ENCODE measurements around the gene CAD.

- TF ChIP-seq EZH2 (IDR thresholded peaks at IDR 0.05): no peak
- no peak for TF ChIP-seq POLR2AphosphoS5 (IDR thresholded peaks at IDR 0.05; ENCODE audit: borderline replicate concordance, low read depth, low read length)
- no peak for TF ChIP-seq FOXP2 (optimal IDR thresholded peaks at IDR 0.05; ENCODE audit: control extremely low read depth, extremely low read length, insufficient read depth)
Measured at GRCh38 chr2:27203741-27204140, 13.4 kb upstream of the CAD start.
